ENCODE measurements around the gene SLC25A36.
"Not testable (repeated sequence)": the region's sequence is repeated elsewhere in the genome, so short reads cannot be mapped to it uniquely, and the experiment has no call there.

Gene SLC25A36

GRCh38 chr3:140995881-140996280 lies 54.2 kb downstream of the SLC25A36 start:
- DNase-seq, result no peak

- peak; percentile 47 for DNase-seq
Measured at GRCh38 chr3:141000027-141000663, 58.5 kb downstream of the SLC25A36 start.

GRCh38 chr3:141000686-141001085 lies 59.0 kb downstream of the SLC25A36 start:
- no peak for DNase-seq

DNA sequence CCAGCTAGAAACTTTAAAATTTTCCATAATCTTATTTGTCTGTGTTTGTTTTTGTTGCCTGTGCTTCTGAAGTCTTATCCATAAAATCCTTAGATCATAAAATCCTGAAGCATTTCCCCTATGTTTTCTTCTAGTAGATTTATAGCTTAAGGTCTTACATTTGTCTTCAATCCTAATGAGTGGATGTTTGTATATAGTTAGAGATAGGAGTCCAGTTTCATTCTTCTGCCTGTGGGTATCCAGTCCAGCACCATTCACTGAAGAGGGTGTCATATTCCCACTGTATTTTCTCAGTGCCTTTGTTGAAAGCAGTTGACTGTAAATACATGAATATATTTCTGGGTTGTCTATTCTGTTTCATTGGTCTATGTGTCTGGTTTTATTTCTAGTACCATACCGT lies 64.7 kb downstream of the SLC25A36 start:
- no peak for DNase-seq

GRCh38 chr3:141009496-141009895 lies 67.9 kb downstream of the SLC25A36 start:
- DNase-seq, result no peak

DNA sequence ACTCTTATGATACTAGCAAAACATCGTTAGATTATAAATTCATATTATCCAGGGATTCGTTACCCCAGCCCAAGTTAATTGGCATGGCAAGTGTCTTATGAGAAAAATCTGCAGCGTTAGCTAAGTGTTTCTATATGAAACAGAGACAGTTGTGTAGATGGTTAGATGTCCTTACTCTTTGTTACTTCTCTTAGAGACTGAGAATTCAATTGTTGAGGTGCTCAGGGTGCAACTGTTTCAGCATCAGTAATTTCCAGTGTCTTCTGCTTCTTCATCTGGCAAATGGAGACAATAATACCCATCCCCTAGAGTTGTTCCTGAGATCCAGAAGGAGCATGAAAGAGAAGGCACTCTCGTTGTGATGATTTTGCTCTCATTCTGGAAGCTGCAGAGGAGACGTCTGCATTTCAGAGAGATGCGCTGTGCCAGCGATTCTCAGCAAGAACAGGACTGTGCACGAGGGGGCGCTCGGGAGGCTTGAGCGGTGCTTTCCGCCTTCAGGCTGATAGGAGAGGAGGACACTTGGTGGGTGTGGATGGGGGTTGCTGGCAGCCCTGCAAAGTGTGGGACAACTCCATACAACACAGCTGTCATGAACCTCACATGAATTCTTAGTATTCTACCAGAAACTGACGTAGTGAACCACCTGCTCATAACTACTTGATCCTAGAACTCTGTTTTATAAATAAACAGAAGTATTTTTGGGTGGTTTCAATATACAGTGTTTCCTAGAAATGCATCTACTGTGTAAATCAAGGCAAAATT lies 69.8 kb downstream of the SLC25A36 start:
- DNase-seq, result peak; percentile 73

GRCh38 chr3:141011997-141012262 lies 70.3 kb downstream of the SLC25A36 start:
- DNase-seq, result no peak

DNA sequence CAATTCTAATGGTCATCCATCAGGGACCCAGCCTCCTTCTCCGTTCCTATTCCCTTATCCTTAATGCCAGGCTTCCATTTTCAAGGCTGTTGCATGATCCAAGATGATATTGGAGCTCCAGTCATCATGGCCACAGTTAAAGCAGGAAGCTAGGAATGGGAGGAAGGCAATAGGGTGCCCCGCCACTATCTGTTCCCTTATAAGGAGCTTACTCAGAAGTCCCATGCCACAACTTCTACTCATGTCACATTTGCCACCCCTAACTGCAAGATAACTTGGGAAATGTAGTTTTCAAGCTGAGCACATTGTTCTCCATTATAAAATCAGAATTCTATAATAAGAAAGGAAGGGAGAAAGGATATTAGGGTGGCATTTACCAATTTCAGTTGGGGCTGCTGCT lies 70.9 kb downstream of the SLC25A36 start:
- DNase-seq, result no peak

DNA sequence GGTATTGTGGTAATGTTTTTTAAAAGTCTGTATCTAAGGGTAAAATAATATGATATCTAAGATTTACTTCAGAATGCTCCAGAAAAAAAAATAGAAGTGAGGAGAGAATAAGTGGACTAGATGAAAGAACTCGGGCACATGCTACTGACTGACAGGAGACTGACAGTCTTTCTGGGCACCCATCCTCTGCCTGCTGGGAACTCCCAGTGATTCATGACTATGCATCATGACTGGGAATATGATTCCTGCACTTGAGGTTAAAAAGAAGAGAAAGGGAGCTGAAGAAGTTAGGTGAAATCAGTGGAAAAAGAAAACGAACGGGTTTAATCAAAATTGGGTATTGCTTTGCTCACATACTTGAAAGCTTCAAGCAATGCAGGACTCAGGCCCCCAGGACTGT lies 73.8 kb downstream of the SLC25A36 start:
- DNase-seq, result no peak

DNA sequence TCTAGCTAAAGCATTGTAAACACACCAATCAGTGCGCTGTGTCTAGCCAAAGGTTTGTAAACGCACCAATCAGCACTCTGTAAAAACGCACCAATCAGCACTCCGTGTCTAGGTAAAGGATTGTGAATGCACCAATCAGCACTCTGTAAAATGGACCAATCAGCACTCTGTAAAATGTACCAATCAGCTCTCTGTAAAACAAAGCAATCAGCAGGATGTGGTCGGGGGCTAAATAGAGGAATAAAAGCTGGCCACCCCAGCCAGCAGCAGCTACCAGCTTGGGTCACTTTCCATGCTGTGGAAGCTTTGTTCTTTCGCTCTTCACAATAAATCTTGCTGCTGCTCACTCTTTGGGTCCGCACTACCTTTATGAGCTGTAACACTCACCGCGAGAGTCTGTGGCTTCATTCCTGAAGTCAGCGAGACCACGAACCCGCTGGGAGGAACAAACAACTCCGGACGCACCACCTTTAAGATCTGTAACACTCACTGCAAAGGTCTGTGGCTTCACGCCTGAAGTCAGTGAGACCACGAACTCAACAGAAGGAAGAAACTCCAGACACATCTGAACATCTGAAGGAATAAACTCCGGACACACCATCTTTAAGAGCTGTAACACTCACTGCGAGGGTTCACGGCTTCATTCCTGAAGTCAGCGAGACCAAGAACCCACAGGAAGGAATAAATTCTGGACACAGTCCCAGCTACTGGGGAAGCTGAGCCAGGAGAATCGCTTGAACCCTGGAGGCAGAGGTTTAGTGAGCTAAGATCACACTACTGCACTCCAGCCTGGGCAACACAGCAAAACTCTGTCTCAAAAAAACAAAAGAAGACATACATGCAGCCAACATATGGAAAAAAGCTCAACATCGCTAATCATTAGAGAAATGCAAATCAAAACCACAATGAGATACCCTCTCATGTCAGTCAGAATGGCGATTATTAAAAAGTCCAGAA lies 76.0 kb downstream of the SLC25A36 start:
- DNase-seq, result not testable (repeated sequence)

DNA sequence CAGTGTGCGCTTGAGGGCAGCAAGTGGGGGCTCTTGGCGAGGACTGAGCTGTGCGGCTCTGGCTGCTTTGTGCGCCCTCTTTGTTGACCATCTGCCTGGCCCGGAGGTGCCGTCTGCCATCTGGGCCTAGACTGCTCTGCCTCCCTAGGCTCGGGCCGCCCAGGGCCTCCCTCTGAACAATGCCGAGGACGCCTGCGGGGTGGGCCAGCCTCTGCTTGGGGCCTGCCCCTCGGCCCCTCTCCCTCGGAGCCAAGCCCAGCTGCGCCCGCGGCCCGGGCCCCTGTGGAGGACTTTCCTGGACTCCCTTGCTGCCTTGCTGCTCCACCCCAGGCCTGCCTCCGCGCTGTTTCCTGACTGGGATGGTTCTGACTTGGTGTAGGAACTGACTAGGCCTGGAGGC lies 77.6 kb downstream of the SLC25A36 start:
- no peak for DNase-seq

- DNase-seq, result no peak
Measured at GRCh38 chr3:141020143-141020830, 78.7 kb downstream of the SLC25A36 start.

GRCh38 chr3:141021261-141021660 lies 79.6 kb downstream of the SLC25A36 start:
- DNase-seq, result no peak
